GM19452 (cell line): ENCODE results near the gene MKNK2.

ENCODE experiments used
- ATAC-seq: cut with Tn5 transposase; IDR thresholded peaks from one replicate; pipeline ENCODE4 v1.9.1; 2021; ENCODE audit not compliant: unreplicated experiment

The MKNK2 gene

GRCh38 chr19:2058570-2059421 lies 7.8 kb upstream of the MKNK2 start:
- ATAC-seq = no peak

DNA sequence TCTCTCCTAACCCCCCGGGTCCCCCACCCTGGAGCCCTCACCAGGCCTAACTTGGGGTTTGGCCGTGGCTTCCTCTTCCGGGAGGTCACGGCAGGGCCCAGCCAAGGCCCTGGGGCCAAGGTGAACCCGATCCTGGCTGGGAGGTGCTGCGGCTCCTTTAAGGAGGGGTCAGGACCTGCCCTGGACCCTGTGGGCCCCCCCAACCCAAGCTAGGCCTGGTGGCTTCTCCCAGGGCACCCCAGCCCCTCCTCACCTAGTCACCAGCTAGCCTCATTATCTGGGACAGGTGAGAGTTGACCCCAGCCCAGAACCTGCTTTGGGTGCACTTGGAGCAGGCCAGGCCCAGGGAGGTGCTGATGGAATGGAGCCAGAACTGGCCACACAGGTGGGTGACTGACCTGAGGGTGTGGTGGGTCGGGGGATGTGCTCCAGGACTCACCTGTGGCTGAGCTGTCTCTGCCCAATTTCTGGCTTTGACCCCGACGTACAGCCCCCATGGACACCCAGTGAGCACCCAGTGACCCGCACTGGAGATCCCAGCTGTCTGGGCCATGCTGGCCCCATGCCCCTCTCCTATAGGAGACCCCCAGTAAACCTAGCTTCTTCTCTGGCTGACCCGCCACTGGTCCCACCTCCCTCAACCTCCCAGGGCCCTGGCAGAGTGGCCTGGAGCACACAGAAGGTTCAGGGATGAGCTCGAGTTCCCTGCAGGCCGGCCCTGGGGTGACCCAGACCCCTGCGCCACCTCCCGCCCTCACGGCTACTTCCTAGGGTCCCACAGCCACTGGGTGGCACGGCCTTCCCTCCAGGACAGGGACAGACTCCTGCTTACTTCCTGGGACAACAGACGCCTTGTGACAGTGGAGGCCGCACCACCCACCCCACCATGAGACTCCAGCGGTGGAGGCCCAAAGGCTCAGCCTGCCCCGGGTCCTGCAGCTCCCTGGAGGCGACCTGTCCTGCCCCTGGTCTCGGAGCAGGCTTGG lies 6.7 kb upstream of the MKNK2 start:
- no peak for ATAC-seq

DNA sequence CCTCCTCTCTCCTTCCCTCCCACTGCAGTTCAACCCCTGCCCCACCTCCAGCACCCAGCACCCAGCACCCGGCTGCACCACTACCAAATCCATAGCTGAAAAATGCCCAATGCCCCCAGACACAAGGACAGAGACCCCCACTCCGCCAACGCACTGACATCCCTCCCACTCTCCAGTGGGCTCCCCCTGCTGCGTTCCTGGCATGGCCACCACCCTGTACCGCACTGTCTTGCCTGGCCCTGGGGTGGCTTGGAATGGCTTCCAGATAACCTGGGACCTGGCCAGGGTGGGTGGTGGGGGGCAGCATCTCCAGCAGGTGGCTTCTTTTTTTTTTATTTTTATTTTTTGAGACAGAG lies 5.8 kb upstream of the MKNK2 start:
- no peak for ATAC-seq

GRCh38 chr19:2055931-2056836 lies 5.1 kb upstream of the MKNK2 start:
- no peak for ATAC-seq

- no peak for ATAC-seq
These were observed 3.7 kb upstream of the MKNK2 start for GRCh38 chr19:2054763-2055162.

GRCh38 chr19:2053601-2054389 lies 2.8 kb upstream of the MKNK2 start:
- no peak for ATAC-seq

GRCh38 chr19:2051773-2052704 lies 995 bp upstream of the MKNK2 start:
- ATAC-seq = no peak

DNA sequence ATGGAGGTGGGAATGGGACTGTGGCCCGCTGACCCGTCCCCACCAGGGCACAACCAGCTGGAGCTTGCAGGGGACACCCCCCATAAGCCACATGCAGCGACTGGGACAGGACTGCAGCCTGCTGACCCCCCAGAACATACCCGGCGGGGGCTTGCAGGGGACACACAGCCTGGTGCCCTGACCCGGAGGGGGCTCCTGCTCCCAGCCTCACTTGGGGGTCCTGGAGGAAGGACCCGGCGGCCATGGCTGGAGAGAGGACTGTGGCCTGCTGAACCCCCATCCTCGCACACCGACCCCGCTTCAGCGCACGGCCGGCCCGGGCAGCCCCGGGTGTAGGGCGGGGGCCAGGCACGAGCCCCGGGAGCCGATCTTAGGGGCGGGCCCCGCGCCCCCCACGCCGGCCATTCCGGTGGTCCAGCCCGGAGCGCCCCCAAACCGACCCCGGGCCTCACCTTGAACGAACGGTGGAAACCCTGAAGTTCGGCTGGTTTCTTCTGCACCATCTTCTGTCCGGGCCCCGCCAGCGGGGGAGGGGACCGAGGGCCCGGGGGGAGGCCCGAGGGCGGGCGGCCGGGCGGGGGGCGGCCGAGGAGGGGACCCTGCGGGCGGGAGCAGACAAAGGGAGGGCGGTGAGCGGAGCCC lies 574 bp downstream of the MKNK2 start:
- peak; percentile 5 for ATAC-seq

DNA sequence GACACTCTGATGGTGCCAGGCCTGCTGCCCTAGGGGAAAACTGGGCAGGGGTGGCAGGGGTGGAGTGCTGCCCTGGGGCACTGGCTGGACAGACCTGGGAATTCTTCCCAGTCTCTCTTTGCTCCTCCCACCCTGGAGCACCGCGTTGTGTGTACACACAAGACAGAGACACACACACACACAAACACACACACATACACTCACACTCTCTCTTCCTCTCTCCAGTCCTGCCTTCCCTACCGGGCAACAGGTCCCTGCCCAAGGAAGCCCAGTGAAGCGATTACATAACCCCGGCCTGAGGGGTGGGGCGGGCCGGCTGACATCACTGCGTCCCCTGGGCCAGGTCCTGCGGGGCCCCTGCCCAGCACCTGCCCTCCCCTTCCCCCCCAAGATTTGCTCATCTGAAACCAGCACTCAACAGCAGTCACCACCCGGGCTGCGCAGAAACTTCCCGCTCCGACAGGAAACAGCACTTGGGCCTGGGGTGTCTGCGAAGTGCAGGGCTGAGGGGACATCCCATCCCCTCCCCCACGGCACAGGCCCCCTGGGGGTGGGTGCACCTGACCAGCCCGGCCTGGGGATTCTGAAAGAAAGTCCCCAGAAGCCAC lies 1.2 kb downstream of the MKNK2 start:
- ATAC-seq = no peak

DNA sequence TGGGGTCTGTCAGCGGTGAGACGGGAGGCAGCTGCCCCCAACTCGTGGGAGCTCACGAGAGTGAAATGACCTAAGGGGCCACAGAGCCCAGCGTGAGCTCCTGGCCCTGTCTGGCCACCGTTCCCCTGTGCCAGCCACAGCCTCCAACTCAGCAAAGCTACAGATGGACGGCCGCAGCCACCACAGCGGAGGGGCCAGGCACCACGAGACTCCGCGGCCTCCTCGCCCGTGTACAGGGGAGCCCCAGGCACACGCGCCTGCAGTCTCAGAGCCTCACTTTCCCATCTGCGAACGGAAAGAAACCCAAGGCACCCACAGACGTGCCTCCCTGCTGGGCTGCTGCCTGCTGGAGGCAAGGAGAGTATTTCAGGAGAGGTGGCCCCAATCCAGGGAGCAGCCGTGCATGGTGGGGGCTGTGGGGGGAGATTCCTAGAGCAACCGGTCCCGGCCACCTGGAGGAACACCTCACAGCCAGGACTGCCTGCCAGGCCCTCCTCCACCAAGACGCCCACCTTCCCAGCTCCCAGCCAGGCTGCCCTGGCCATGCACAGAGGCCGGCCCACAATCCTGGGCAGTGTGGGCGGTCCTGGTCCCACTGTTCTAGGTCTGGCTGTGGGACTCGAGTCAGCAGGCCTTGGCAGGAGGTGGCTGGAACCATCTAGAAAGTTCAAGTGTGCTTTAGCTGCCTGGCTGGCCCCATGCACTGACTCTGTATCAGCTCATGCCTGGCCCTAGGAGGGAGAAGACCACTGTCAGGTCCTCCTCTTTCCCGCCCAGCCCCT lies 1.9 kb downstream of the MKNK2 start:
- ATAC-seq = no peak

DNA sequence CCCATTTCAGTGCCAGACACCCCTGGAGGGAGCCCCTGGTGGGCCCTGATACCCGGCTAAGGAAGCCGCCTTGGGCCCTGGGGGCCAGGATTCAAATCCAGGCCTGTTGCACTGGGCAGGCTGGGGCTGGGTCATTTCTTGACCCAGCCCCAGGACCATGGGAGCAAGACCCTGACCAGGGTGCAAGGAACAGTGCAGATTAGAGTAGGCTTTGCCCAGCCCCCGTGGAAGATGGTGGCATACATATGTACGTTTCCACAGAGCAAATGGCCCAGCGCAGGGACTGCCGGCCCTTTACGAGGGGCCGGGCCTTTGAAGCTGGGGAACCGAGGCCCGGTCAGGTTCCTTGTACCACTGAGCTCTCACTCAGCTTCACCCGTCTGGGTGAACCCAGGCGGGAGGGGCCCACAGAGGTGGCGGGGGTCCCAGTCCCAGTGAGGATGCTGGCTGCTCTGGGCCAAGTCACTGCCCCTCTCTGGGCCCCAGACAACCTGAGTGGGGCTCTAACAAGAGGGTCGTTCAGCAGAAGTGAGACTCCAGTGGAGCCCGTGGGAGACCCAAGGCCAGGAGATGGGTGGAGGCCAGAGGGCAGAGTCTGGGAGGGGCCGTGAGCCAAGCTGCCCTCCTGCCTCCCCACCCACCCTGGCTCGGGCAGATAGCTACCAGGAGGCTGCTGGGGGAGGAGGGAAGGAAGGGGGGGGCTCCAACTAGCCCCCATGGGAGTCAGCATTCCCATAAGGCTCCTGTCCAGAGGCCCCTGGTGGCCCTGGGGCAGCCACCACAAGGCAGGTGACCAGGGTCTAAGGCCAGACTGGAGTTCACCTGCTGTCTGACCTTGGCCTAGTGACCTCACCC lies 2.7 kb downstream of the MKNK2 start:
- ATAC-seq = no peak

- ATAC-seq = no peak
These were observed 3.5 kb downstream of the MKNK2 start for GRCh38 chr19:2047449-2048103.

- no peak for ATAC-seq
These were observed 4.0 kb downstream of the MKNK2 start for GRCh38 chr19:2047076-2047448.

DNA sequence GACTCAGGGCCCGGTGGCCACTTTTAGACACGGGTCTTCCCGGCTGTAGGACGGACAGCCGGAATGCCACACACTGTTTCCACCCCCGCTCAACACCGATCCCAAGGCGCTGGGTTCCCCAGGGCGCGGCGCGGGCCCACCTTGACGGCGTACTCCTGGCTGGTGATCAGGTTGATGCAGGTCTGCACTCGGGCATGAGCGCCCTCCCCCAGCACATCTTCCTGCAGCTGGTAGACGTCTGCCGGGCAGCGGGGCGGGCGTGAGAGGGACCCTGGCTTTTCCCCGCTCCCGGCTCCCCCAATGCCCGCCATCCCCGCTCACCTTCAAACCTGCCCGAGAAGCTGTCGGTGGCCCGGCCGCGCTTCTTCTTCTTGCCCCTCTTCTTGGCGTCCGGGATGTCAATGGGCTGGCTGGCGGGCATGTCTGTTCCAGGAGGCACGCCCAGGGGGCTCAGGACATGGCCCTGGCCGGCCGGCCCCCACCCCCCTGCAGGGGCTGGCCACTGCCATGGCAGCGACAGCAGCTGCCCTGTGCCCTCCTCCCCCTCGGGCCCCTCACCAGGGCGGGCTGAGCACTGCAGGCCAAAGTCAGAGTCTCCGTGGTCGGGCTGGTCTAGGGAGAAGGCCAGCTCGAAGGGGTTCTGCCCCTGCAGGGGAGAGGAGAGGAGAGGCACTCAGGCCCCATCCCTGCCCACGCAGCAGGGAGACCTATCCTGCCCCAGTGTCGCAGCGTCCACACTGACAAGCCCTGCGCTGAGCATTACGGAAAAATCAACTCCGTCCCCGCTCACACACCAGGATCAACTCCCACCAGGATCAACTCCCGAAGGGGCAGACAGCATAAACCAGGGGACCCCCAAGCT lies 4.8 kb downstream of the MKNK2 start:
- no peak for ATAC-seq

DNA sequence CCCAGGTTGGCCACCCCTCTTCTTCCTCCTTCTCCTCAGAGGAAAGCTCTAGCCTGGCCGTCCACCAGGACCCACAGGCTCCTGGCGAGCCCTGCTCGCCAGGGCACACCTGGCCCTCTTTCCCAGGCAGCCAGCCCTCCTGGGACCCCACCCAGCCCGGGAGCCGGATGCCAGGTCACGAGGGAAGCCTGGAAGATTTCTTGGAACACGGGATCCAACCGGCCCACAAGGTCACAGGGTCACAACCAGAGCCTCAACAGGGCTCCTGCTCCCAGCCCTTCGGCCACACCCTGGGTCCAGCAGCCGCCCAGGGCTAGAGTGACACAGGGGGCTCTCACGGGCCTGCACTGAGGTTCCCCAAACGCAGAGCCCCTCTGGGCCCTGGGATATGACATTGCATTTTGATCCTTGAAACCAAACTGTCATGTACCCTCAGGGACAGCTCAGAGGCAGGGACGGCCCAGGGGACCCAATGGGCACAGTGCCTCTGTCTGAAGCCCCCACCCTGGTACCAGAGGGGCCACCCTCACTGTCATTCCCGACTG lies 5.5 kb downstream of the MKNK2 start:
- ATAC-seq = no peak
